ENCODE measurements around the gene SAMD13.

Gene SAMD13

GRCh38 chr1:84374991-84375696 is 73.6 kb downstream of the SAMD13 start:
- DNase-seq: no peak

GRCh38 chr1:84376000-84376910 is 74.7 kb downstream of the SAMD13 start:
- no peak for DNase-seq

- DNase-seq: no peak
Observed at GRCh38 chr1:84377480-84378095, 76.1 kb downstream of the SAMD13 start.

- no peak for DNase-seq
Observed at GRCh38 chr1:84379138-84379916, 77.8 kb downstream of the SAMD13 start.

GRCh38 chr1:84379917-84380180 is 78.3 kb downstream of the SAMD13 start:
- DNase-seq: no peak

- DNase-seq: no peak
Observed at GRCh38 chr1:84382127-84382526, 80.6 kb downstream of the SAMD13 start.

- DNase-seq: no peak
Observed at GRCh38 chr1:84385347-84385746, 83.8 kb downstream of the SAMD13 start.

- DNase-seq: no peak
Observed at GRCh38 chr1:84386716-84387479, 85.4 kb downstream of the SAMD13 start.

- DNase-seq: no peak
Observed at GRCh38 chr1:84387480-84388163, 86.1 kb downstream of the SAMD13 start.

GRCh38 chr1:84390226-84390625 is 88.7 kb downstream of the SAMD13 start:
- no peak for DNase-seq

GRCh38 chr1:84398175-84399155 is 97.0 kb downstream of the SAMD13 start, which contains the start of gene DNASE2B:
DNASE2B (plus strand) TSS chr1:84398484; CDS start chr1:84398565, 81 bp downstream.
- DNase-seq: no peak

Measured in activated naive CD4-positive, alpha-beta T cell treated with anti-CD3 and anti-CD28 coated beads, Interleukin-2, amount 50 U/mL, for 16 hours (primary cell).